ENCODE measurements around the gene CDPF1.

Gene CDPF1

DNA sequence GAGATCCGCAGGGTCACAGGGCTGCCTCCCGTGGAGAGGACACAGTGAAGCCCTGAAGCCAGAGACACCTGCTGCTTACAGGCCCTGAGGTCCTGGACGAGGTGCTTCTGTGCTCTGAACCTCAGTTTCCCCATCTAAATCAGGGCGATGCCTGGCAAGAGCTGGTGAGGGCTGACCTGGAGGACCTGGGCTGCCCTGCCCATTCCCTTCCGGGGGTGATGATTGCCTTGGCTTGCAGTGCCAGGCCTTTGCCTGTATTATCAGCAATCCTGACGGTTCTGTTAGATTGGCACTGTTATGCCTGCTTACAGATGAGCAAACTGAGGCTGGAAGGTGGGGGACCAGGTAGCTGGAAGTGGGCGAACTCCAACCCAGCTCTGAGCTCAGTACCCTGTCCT, 38.8 kb upstream of the CDPF1 start:
- DNase-seq (ENCODE audit: low read depth) = no peak
- TF ChIP-seq, protein P1, sequence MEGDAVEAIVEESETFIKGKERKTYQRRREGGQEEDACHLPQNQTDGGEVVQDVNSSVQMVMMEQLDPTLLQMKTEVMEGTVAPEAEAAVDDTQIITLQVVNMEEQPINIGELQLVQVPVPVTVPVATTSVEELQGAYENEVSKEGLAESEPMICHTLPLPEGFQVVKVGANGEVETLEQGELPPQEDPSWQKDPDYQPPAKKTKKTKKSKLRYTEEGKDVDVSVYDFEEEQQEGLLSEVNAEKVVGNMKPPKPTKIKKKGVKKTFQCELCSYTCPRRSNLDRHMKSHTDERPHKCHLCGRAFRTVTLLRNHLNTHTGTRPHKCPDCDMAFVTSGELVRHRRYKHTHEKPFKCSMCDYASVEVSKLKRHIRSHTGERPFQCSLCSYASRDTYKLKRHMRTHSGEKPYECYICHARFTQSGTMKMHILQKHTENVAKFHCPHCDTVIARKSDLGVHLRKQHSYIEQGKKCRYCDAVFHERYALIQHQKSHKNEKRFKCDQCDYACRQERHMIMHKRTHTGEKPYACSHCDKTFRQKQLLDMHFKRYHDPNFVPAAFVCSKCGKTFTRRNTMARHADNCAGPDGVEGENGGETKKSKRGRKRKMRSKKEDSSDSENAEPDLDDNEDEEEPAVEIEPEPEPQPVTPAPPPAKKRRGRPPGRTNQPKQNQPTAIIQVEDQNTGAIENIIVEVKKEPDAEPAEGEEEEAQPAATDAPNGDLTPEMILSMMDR (IDR thresholded peaks at IDR 0.05; ENCODE audit: insufficient read depth, low read depth, low read length, missing control alignments) = no peak
- no peak overlapping the region for H3K4me3 ChIP-seq (ENCODE audit: low read length)

- no peak overlapping the region for H3K4me3 ChIP-seq (ENCODE audit: low read length)
- TF ChIP-seq, protein P1 (IDR thresholded peaks at IDR 0.05; ENCODE audit: insufficient read depth, low read depth, low read length, missing control alignments) = no peak
- DNase-seq (ENCODE audit: low read depth) = no peak
Measured at GRCh38 chr22:46287873-46288751, 38.0 kb upstream of the CDPF1 start.

- TF ChIP-seq, protein P1 (IDR thresholded peaks at IDR 0.05; ENCODE audit: insufficient read depth, low read depth, low read length, missing control alignments) = no peak
- no peak for DNase-seq (ENCODE audit: low read depth)
Measured at GRCh38 chr22:46286941-46287872, 37.1 kb upstream of the CDPF1 start.

DNA sequence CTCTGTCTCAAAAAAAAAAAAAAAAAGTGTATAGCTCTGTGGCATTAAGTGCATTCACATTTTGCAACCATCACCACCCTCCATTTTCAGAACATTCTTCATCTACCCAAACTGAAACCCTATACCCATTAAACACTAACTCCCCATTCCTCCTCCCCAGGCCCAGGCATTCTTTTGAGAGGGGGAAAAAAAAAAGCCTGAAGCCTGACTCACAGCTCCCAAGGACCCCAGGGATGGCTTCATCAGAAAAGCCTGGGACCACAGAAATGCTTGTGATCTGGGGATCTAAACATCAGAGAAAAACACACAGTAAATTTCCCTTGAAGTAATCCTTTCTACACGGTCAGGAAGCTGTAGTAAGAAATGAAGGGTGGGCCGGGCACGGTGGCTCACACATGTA, 35.9 kb upstream of the CDPF1 start:
- TF ChIP-seq, protein P1 (IDR thresholded peaks at IDR 0.05; ENCODE audit: insufficient read depth, low read depth, low read length, missing control alignments) = no peak
- DNase-seq (ENCODE audit: low read depth) = no peak

More at GRCh38 chr22:46286941-46287872, 37.1 kb upstream of the CDPF1 start:
- H3K4me3 ChIP-seq (ENCODE audit: low read length) = no peak overlapping the region

GRCh38 chr22:46281866-46282678, 32.0 kb upstream of the CDPF1 start:
- no peak overlapping the region for H3K4me3 ChIP-seq (ENCODE audit: low read length)
- DNase-seq (ENCODE audit: low read depth) = no peak
- TF ChIP-seq, protein P1 (IDR thresholded peaks at IDR 0.05; ENCODE audit: insufficient read depth, low read depth, low read length, missing control alignments) = no peak

More for the DNA sequence above, 35.9 kb upstream of the CDPF1 start:
- no peak overlapping the region for H3K4me3 ChIP-seq (ENCODE audit: low read length)

GRCh38 chr22:46280999-46281623, 31.0 kb upstream of the CDPF1 start:
- TF ChIP-seq, protein P1 (IDR thresholded peaks at IDR 0.05; ENCODE audit: insufficient read depth, low read depth, low read length, missing control alignments) = no peak
- DNase-seq (ENCODE audit: low read depth) = no peak
- H3K4me3 ChIP-seq (ENCODE audit: low read length) = no peak overlapping the region
